HepG2 (cell line): ENCODE data around the gene FETUB. TPM values are rescaled to one million over a fixed set of nuclear protein-coding genes. Genes with fewer than 3 reads are reported as not detected.

Experiments used
- BCL6 ChIP-seq: IDR thresholded peaks from 2 replicates; pipeline ENCODE4 v1.6.1; 2016; ENCODE audit warnings: missing genetic modification reagents, missing compliant biosample characterization
- ELF3 ChIP-seq: IDR thresholded peaks from 2 replicates; pipeline ENCODE4 v1.6.1; 2016; ENCODE audit warnings: missing genetic modification reagents, missing compliant biosample characterization
- GPN1 ChIP-seq: sonication (generic); formaldehyde crosslinking; IDR thresholded peaks from 2 replicates; pipeline ENCODE4 v1.5.1; 2020; ENCODE audit warnings: missing genetic modification reagents, borderline replicate concordance
- HMGXB3 ChIP-seq: sonication (generic); formaldehyde crosslinking; IDR thresholded peaks from 2 replicates; pipeline ENCODE4 v1.4.0; 2020; ENCODE audit warnings: missing genetic modification reagents, borderline replicate concordance
- HNF4A ChIP-seq: sonication (generic); formaldehyde crosslinking; IDR thresholded peaks from 2 replicates; pipeline ENCODE4 v1.4.0; 2020; ENCODE audit warnings: missing genetic modification reagents
- IRF9 ChIP-seq: sonication (generic); formaldehyde crosslinking; IDR thresholded peaks from 2 replicates; pipeline ENCODE4 v1.8.0; 2022; ENCODE audit warnings: missing genetic modification reagents, mild to moderate bottlenecking, borderline replicate concordance
- PBX2 ChIP-seq: IDR thresholded peaks from 2 replicates; pipeline ENCODE4 v1.6.1; 2016; ENCODE audit warnings: control low read depth
- RARA ChIP-seq: IDR thresholded peaks from 2 replicates; pipeline ENCODE4 v1.6.1; 2016; ENCODE audit warnings: missing genetic modification reagents, missing compliant biosample characterization
- RARG ChIP-seq: sonication (generic); formaldehyde crosslinking; IDR thresholded peaks from 2 replicates; pipeline ENCODE4 v1.4.0; 2020; ENCODE audit warnings: low read depth, mild to moderate bottlenecking, missing genetic modification reagents
- SOX6 ChIP-seq, 2 experiments: fragments of 450-650 bp in 1 of 2; sonication (generic) in 1 of 2; formaldehyde crosslinking in 1 of 2; IDR thresholded peaks; 2 replicates each; pipeline versions ENCODE4 v1.4.0 to v1.6.1; 2017 to 2020; ENCODE audit warnings: antibody characterized with exemption in 1 of 2, mild to moderate bottlenecking in 1 of 2, missing genetic modification reagents in 1 of 2
- TEAD3 ChIP-seq: optimal IDR thresholded peaks from 2 replicates; pipeline ENCODE3; 2016; ENCODE audit warnings: borderline replicate concordance
- THAP7 ChIP-seq: sonication (generic); formaldehyde crosslinking; IDR thresholded peaks from 2 replicates; pipeline ENCODE4 v1.8.1; 2023; ENCODE audit warnings: mild to moderate bottlenecking, missing genetic modification reagents
- U2AF2 ChIP-seq: fragments of 200-400 bp; formaldehyde crosslinking; IDR thresholded peaks from 2 replicates; pipeline ENCODE4 v1.6.1; 2017; ENCODE audit warnings: low read depth, mild to moderate bottlenecking, low read length
- WIZ ChIP-seq: sonication (generic); formaldehyde crosslinking; IDR thresholded peaks from 2 replicates; pipeline ENCODE4 v1.5.1; 2020; ENCODE audit warnings: mild to moderate bottlenecking, missing genetic modification reagents
- ZFYVE20 ChIP-seq: sonication (generic); formaldehyde crosslinking; IDR thresholded peaks from 2 replicates; pipeline ENCODE4 v1.8.0; 2023; ENCODE audit warnings: low read depth, mild to moderate bottlenecking, moderate library complexity, missing genetic modification reagents, borderline replicate concordance
- ZNF549 ChIP-seq: sonication (generic); formaldehyde crosslinking; IDR thresholded peaks from 2 replicates; pipeline ENCODE4 v1.5.0; 2020; ENCODE audit warnings: missing genetic modification reagents
- ZNF556 ChIP-seq: sonication (generic); formaldehyde crosslinking; IDR thresholded peaks from 2 replicates; pipeline ENCODE4 v1.4.0; 2020; ENCODE audit warnings: mild to moderate bottlenecking, missing genetic modification reagents, borderline replicate concordance
- ZNF773 ChIP-seq: sonication (generic); formaldehyde crosslinking; IDR thresholded peaks from 2 replicates; pipeline ENCODE4 v1.4.0; 2020; ENCODE audit warnings: missing genetic modification reagents, borderline replicate concordance
- polyA plus RNA-seq, 8 experiments: library from polyadenylated mRNA; depleted of rRNA in 3 of 8; stranded (reverse) in 7 of 8; unstranded in 1 of 8; fragments of >200 nt; fragmentation: Illumina TruSeq in 4 of 8; extraction: Trizol in 4 of 8; gene quantifications; 2 replicates each; pipeline versions ENCODE4 v1.2.1 to v1.2.3, GENCODE V29; 2011 to 2016; ENCODE audit warnings: low read depth in 4 of 8, missing spikeins in 1 of 8, mixed read lengths in 1 of 8; ENCODE audit not compliant: insufficient read depth in 1 of 8
- total RNA-seq, 5 experiments: library from RNA; depleted of rRNA; stranded (reverse); fragments of >200 nt; fragmentation: Illumina TruSeq; extraction: Trizol; gene quantifications; 2 replicates each; pipeline ENCODE4 v1.2.3, GENCODE V29; 2016; ENCODE audit warnings: low read depth in 1 of 5

FETUB gene
- total and polyA plus RNA-seq, 2 of the 13 experiments (the other 11 are each of a cell fraction or from before 2014, with no cell fraction given): 2.1 to 4.4 TPM

- TF ChIP-seq HMGXB3 (CRISPR knock-in tag): no peak
- TF ChIP-seq SOX6 (IDR thresholded peaks at IDR 0.05): no peak
- TF ChIP-seq SOX6 (CRISPR knock-in tag; IDR thresholded peaks at IDR 0.05): peak; percentile 45; the same call in 1 of the 2 replicates
- TF ChIP-seq ZNF549: no peak
- no peak for TF ChIP-seq GPN1
- TF ChIP-seq RARG (CRISPR knock-in tag): no peak
- TF ChIP-seq U2AF2: no peak
- peak; percentile 80 for TF ChIP-seq RARA (CRISPR knock-in tag)
- peak; percentile 81 for TF ChIP-seq HNF4A
- no peak for TF ChIP-seq IRF9 (CRISPR knock-in tag)
- TF ChIP-seq WIZ (CRISPR knock-in tag): no peak
- TF ChIP-seq ZNF773 (CRISPR knock-in tag): no peak
- TF ChIP-seq PBX2 (CRISPR knock-in tag): no peak
- TF ChIP-seq TEAD3 (CRISPR knock-in tag): peak; percentile 25
- no peak for TF ChIP-seq ZFYVE20 (CRISPR knock-in tag)
- no peak for TF ChIP-seq ZNF556
- TF ChIP-seq BCL6 (CRISPR knock-in tag): no peak
- TF ChIP-seq ELF3 (CRISPR knock-in tag): no peak
- no peak for TF ChIP-seq THAP7
These were observed 25.5 kb downstream of the FETUB start, which contains the start of gene HRG (continued) for GRCh38 chr3:186665625-186666188.
